H9 (cell line): ENCODE results near the gene ACBD3. TPM values are rescaled to one million over a fixed set of nuclear protein-coding genes. Genes with fewer than 3 reads are reported as not detected.

ENCODE experiments used
- DNase-seq: peaks from one replicate; pipeline ENCODE4 v3.0.0-alpha.2; 2017
- H2AFZ ChIP-seq: one replicate; pipeline ENCODE4 v1.6.1; 2013; ENCODE audit warnings: mild to moderate bottlenecking, low read length, control low read depth, moderate library complexity
- H2AK5ac ChIP-seq: 2 replicates; pipeline ENCODE4 v1.6.1; 2013; ENCODE audit warnings: low read length, control low read depth, mixed read lengths; ENCODE audit not compliant: insufficient read length
- H2BK120ac ChIP-seq: one replicate; pipeline ENCODE4 v1.6.1; 2013; ENCODE audit warnings: low read depth, mild to moderate bottlenecking, low read length, control low read depth, inconsistent platforms; ENCODE audit not compliant: poor library complexity, severe bottlenecking
- H2BK12ac ChIP-seq: 2 replicates; pipeline ENCODE4 v1.6.1; 2013; ENCODE audit warnings: low read length, control low read depth, mixed read lengths, low read depth; ENCODE audit not compliant: insufficient read length
- H2BK15ac ChIP-seq: 2 replicates; pipeline ENCODE4 v1.6.1; 2013; ENCODE audit warnings: low read depth, low read length, control low read depth
- H2BK20ac ChIP-seq: one replicate; pipeline ENCODE4 v1.6.1; 2013; ENCODE audit warnings: low read depth, mild to moderate bottlenecking, low read length, control low read depth, inconsistent platforms; ENCODE audit not compliant: poor library complexity, severe bottlenecking
- H2BK5ac ChIP-seq: 2 replicates; pipeline ENCODE4 v1.6.1; 2013; ENCODE audit warnings: low read length, control low read depth, mixed read lengths; ENCODE audit not compliant: insufficient read length
- H3K14ac ChIP-seq: 2 replicates; pipeline ENCODE4 v1.6.1; 2013; ENCODE audit warnings: low read length, control low read depth; ENCODE audit not compliant: insufficient read depth
- H3K18ac ChIP-seq: 2 replicates; pipeline ENCODE4 v1.6.1; 2013; ENCODE audit warnings: low read depth, mild to moderate bottlenecking, mixed read lengths, low read length, control low read depth; ENCODE audit not compliant: insufficient read length
- H3K23ac ChIP-seq: 2 replicates; pipeline ENCODE4 v1.6.1; 2013; ENCODE audit warnings: low read length, control low read depth, mixed read lengths, low read depth; ENCODE audit not compliant: insufficient read length
- H3K23me2 ChIP-seq: 2 replicates; pipeline ENCODE4 v1.6.1; 2013; ENCODE audit warnings: low read depth, mild to moderate bottlenecking, mixed read lengths, low read length, control low read depth; ENCODE audit not compliant: insufficient read length, poor library complexity, severe bottlenecking
- H3K27ac ChIP-seq: 2 replicates; pipeline ENCODE4 v1.5.1; 2013; ENCODE audit warnings: low read length, control low read depth, mixed read lengths, low read depth; ENCODE audit not compliant: insufficient read length
- H3K27me3 ChIP-seq: 2 replicates; pipeline ENCODE4 v1.6.1; 2013; ENCODE audit warnings: low read length, control low read depth, inconsistent platforms; ENCODE audit not compliant: insufficient read depth
- H3K4ac ChIP-seq: 2 replicates; pipeline ENCODE4 v1.6.1; 2013; ENCODE audit warnings: low read depth, mild to moderate bottlenecking, control low read depth, inconsistent platforms, low read length, moderate library complexity
- H3K4me1 ChIP-seq: 2 replicates; pipeline ENCODE4 v1.6.1; 2013; ENCODE audit warnings: low read length, control low read depth, inconsistent platforms; ENCODE audit not compliant: insufficient read depth
- H3K4me2 ChIP-seq: 2 replicates; pipeline ENCODE4 v1.6.1; 2013; ENCODE audit warnings: low read length, control low read depth, mixed read lengths; ENCODE audit not compliant: insufficient read length, insufficient read depth
- H3K56ac ChIP-seq: 2 replicates; pipeline ENCODE4 v1.6.1; 2013; ENCODE audit warnings: low read depth, mild to moderate bottlenecking, mixed read lengths, low read length, control low read depth; ENCODE audit not compliant: insufficient read length
- H3K79me1 ChIP-seq: 2 replicates; pipeline ENCODE4 v1.6.1; 2013; ENCODE audit warnings: low read depth, mild to moderate bottlenecking, moderate library complexity, low read length, control low read depth, inconsistent platforms; ENCODE audit not compliant: insufficient read depth, poor library complexity, severe bottlenecking
- H3K79me2 ChIP-seq: 2 replicates; pipeline ENCODE4 v1.6.1; 2013; ENCODE audit warnings: low read length, control low read depth, inconsistent platforms; ENCODE audit not compliant: insufficient read depth
- H3K9ac ChIP-seq: 2 replicates; pipeline ENCODE4 v1.6.1; 2013; ENCODE audit warnings: low read length, control low read depth, mixed read lengths; ENCODE audit not compliant: insufficient read length; ENCODE audit errors: extremely low read depth
- H3K9me3 ChIP-seq: one replicate; pipeline ENCODE4 v1.6.1; 2013; ENCODE audit warnings: low read depth, low read length, inconsistent platforms; ENCODE audit not compliant: control insufficient read depth
- H3T11ph ChIP-seq: one replicate; pipeline ENCODE4 v1.6.1; 2013; ENCODE audit warnings: mild to moderate bottlenecking, low read length, control low read depth, inconsistent platforms
- H4K20me1 ChIP-seq: one replicate; pipeline ENCODE4 v1.6.1; 2013; ENCODE audit not compliant: control insufficient read depth, insufficient read length, insufficient read depth
- H4K5ac ChIP-seq: 2 replicates; pipeline ENCODE4 v1.6.1; 2013; ENCODE audit warnings: low read depth, mild to moderate bottlenecking, mixed read lengths, low read length, control low read depth; ENCODE audit not compliant: insufficient read length
- H4K8ac ChIP-seq: replicated peaks from 2 replicates; pipeline ENCODE4 v1.6.1; 2013; ENCODE audit warnings: low read length, control low read depth, mixed read lengths, low read depth; ENCODE audit not compliant: insufficient read length
- H4K91ac ChIP-seq: 2 replicates; pipeline ENCODE4 v1.6.1; 2013; ENCODE audit warnings: low read depth, mild to moderate bottlenecking, moderate library complexity, mixed read lengths, low read length, control low read depth; ENCODE audit not compliant: insufficient read length
- H3K27ac Mint-ChIP-seq, 3 experiments: 2 replicates in 2 of 3; 3 replicates in 1 of 3; pipeline ENCODE4 v1.8.0; 2020 to 2021; ENCODE audit warnings: mixed read lengths in 3 of 3, mild to moderate bottlenecking in 1 of 3, moderate library complexity in 1 of 3
- H3K27me3 Mint-ChIP-seq: 2 replicates; pipeline ENCODE4 v1.8.0; 2021; ENCODE audit warnings: low read depth, mild to moderate bottlenecking, moderate library complexity, mixed read lengths
- H3K36me3 Mint-ChIP-seq, 3 experiments: 2 replicates in 2 of 3; 3 replicates in 1 of 3; pipeline ENCODE4 v1.8.0; 2020 to 2021; ENCODE audit warnings: low read depth in 3 of 3, mixed read lengths in 3 of 3; ENCODE audit not compliant: insufficient read depth in 1 of 3
- H3K4me1 Mint-ChIP-seq, 2 experiments: 2 replicates each; pipeline ENCODE4 v1.8.0; 2020; ENCODE audit warnings: mixed read lengths in 2 of 2
- H3K4me3 Mint-ChIP-seq, 2 experiments: 2 replicates in 1 of 2; 3 replicates in 1 of 2; pipeline ENCODE4 v1.8.0; 2020 to 2021; ENCODE audit warnings: mild to moderate bottlenecking in 2 of 2, mixed read lengths in 2 of 2, moderate library complexity in 1 of 2
- H3K9me3 Mint-ChIP-seq, 2 experiments: 2 replicates in 1 of 2; 3 replicates in 1 of 2; pipeline ENCODE4 v1.8.0; 2020; ENCODE audit warnings: mild to moderate bottlenecking in 2 of 2, mixed read lengths in 2 of 2, moderate library complexity in 1 of 2
- WGBS: extraction: QIAGEN DNeasy Blood & Tissue Kit; methylation state at CpG from one replicate; pipeline ENCODE4 v1.1.7; 2013; ENCODE audit warnings: missing lambda C conversion rate, low lambda C conversion rate, mixed read lengths; ENCODE audit not compliant: insufficient read length; ENCODE audit errors: extremely low coverage; 5-methylcytosine and 5-hydroxymethylcytosine counted together
- total RNA-seq: library from RNA; stranded (reverse); gene quantifications from 2 replicates; pipeline ENCODE4 v1.2.1, GENCODE V29; 2021
- TF ChIP-seq, protein P1 (sequence below): fragments of 200-600 bp; sonication (generic); conservative IDR thresholded peaks from 3 replicates; pipeline ENCODE4 v1.8.0; 2021; ENCODE audit warnings: antibody characterized with exemption, mild to moderate bottlenecking

ACBD3 gene
- total RNA-seq, 1 experiment from 2014 or later, result 30.8 TPM

DNA sequence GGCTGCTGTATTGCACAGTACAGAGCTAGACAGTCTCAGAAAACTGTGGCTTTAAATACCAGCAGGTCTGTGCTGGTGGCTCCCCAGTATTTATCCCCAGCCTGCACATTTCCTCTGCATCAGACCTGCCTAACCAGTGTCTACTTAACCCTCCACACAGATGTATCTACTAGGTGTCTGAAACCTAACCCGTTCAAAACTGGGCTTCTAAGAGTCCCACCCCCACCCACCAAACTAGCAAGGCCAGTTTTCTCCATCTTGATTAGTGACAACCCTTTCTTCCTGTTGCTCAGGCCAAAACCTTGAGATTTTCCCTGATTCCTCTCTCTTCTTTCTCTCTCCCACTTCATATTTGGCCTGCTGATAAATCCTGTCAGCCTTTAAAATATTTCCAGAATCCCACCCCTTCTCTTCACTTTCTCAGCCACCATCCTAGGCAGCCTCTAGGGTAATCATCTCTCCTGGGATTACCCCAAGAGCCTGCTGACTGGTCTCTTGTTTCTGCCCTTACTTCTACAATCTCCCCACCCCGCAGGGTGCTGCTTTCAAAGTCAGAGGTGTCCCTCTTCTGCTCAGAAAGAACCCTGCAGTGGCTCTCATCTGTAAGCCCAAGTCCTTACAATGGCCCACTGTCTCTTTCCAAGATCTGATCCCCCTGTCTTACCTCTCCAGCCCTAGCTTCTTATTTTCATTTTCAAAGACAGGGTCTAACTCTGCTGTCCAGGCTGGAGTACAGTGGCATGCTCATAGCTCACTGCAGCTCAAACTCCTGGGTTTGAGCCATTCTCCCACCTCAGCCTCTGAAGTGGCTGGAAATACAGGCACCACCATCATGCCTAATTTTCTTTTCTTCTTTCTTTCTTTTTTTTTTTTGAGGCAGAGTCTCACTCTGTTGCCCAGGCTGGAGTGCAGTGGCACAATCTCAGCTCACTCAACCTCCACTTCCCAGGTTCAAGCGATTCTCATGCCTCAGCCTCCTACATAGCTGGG is 78.8 kb downstream of the ACBD3 start:
- no peaks in the 10 kb centered on the region for H4K20me1 ChIP-seq
- no peaks in the 10 kb centered on the region for H3K79me1 ChIP-seq
- H3K4me1 ChIP-seq, result peaks cover 17% of the 10 kb centered on the region
- no peak overlapping the region for H3K23ac ChIP-seq
- no peak overlapping the region for H3K9ac ChIP-seq
- no peaks in the 10 kb centered on the region; the same call in 1 of the 2 replicates for H3K27me3 ChIP-seq
- Mint-ChIP-seq H3K27ac (peak overlapping the region in 2 of 3 experiments; percentile 61 to 62; a peak in 4 of 7 replicates), H3K27me3 (peaks cover 8% of the 10 kb centered on the region), H3K36me3 (no peaks in the 10 kb centered on the region; a peak in 1 of 7 replicates), H3K9me3 (no peaks in the 10 kb centered on the region; a peak in 1 of 5 replicates), H3K4me3 (peak overlapping the region in 1 of 2 experiments; percentile 3; a peak in 2 of 5 replicates), H3K4me1 (peaks cover 48 to 49% of the 10 kb centered on the region in 2 experiments)
- no peak overlapping the region for H2AK5ac ChIP-seq
- H2BK20ac ChIP-seq, result no peak overlapping the region
- no peak overlapping the region for H3K4ac ChIP-seq
- H3K23me2 ChIP-seq, result peaks cover 19% of the 10 kb centered on the region
- H2AFZ ChIP-seq, result no peak overlapping the region
- H3K4me2 ChIP-seq, result no peak overlapping the region
- no peak overlapping the region for H3T11ph ChIP-seq
- H2BK120ac ChIP-seq, result no peak overlapping the region
- no peak overlapping the region for H2BK15ac ChIP-seq
- H3K18ac ChIP-seq, result no peak overlapping the region
- no peak overlapping the region for H3K56ac ChIP-seq
- TF ChIP-seq, protein P1, sequence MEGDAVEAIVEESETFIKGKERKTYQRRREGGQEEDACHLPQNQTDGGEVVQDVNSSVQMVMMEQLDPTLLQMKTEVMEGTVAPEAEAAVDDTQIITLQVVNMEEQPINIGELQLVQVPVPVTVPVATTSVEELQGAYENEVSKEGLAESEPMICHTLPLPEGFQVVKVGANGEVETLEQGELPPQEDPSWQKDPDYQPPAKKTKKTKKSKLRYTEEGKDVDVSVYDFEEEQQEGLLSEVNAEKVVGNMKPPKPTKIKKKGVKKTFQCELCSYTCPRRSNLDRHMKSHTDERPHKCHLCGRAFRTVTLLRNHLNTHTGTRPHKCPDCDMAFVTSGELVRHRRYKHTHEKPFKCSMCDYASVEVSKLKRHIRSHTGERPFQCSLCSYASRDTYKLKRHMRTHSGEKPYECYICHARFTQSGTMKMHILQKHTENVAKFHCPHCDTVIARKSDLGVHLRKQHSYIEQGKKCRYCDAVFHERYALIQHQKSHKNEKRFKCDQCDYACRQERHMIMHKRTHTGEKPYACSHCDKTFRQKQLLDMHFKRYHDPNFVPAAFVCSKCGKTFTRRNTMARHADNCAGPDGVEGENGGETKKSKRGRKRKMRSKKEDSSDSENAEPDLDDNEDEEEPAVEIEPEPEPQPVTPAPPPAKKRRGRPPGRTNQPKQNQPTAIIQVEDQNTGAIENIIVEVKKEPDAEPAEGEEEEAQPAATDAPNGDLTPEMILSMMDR, result peak; percentile 32; the same call in 2 of the 3 replicates
- H4K91ac ChIP-seq, result no peak overlapping the region
- H2BK5ac ChIP-seq, result no peak overlapping the region
- H3K27ac ChIP-seq, result no peak overlapping the region
- WGBS, result no CpG with 5 or more reads among the region's 3 CpGs
- no peak for DNase-seq
- H3K14ac ChIP-seq, result no peak overlapping the region
- H4K8ac ChIP-seq, result no peak overlapping the region
- H4K5ac ChIP-seq, result no peak overlapping the region
- H3K79me2 ChIP-seq, result no peaks in the 10 kb centered on the region
- no peaks in the 10 kb centered on the region for H3K9me3 ChIP-seq
- H2BK12ac ChIP-seq, result no peak overlapping the region
